ENCODE data around the gene OR4X2. TPM values are rescaled to one million over a fixed set of nuclear protein-coding genes. Genes with fewer than 3 reads are reported as not detected.

OR4X2 gene
- total RNA-seq, 1 donor from 2014 or later, result not detected

- TF ChIP-seq CTCF (IDR thresholded peaks at IDR 0.05; ENCODE audit: partially characterized antibody, unreplicated experiment), result no peak
- Mint-ChIP-seq H3K36me3 (ENCODE audit: unreplicated experiment) (no peaks in the 10 kb centered on the region), H3K9me3 (ENCODE audit: unreplicated experiment) (no peaks in the 10 kb centered on the region), H3K4me3 (ENCODE audit: unreplicated experiment) (no peak overlapping the region), H3K4me1 (ENCODE audit: low read depth, unreplicated experiment) (no peaks in the 10 kb centered on the region), H3K27me3 (ENCODE audit: unreplicated experiment) (no peaks in the 10 kb centered on the region), H3K27ac (ENCODE audit: unreplicated experiment) (no peak overlapping the region)
- DNase-seq, result no peak
Measured at GRCh38 chr11:48270621-48271020, 25.7 kb downstream of the OR4X2 start.

- H3K36me3 Mint-ChIP-seq (ENCODE audit: unreplicated experiment), result no peaks in the 10 kb centered on the region
- no peak overlapping the region for H3K4me3 Mint-ChIP-seq (ENCODE audit: unreplicated experiment)
- no peak for DNase-seq
- H3K9me3 Mint-ChIP-seq (ENCODE audit: unreplicated experiment), result no peaks in the 10 kb centered on the region
- H3K27me3 Mint-ChIP-seq (ENCODE audit: unreplicated experiment), result no peaks in the 10 kb centered on the region
- H3K4me1 Mint-ChIP-seq (ENCODE audit: low read depth, unreplicated experiment), result no peaks in the 10 kb centered on the region
- H3K27ac Mint-ChIP-seq (ENCODE audit: unreplicated experiment), result no peak overlapping the region
- TF ChIP-seq CTCF (IDR thresholded peaks at IDR 0.05; ENCODE audit: partially characterized antibody, unreplicated experiment), result no peak
Measured at GRCh38 chr11:48272606-48273005, 27.7 kb downstream of the OR4X2 start.

Other genes with a start within 250 kb of the OR4X2 start
- gene OR4B1, start 28.3 kb upstream of the OR4X2 start, total RNA-seq (ENCODE audit: unreplicated experiment), result not detected
- gene OR4X1, start 18.8 kb downstream of the OR4X2 start, total RNA-seq (ENCODE audit: unreplicated experiment), result not detected
- not detected for gene OR4S1, start 61.1 kb downstream of the OR4X2 start, total RNA-seq (ENCODE audit: unreplicated experiment)
- not detected for gene OR4C3, start 79.8 kb downstream of the OR4X2 start, total RNA-seq (ENCODE audit: unreplicated experiment)
- gene OR4C5, start 121.4 kb downstream of the OR4X2 start, total RNA-seq (ENCODE audit: unreplicated experiment), result not detected
- gene OR4A47, start 243.7 kb downstream of the OR4X2 start, total RNA-seq (ENCODE audit: unreplicated experiment), result not detected